H1 (cell line): ENCODE measurements around the gene RPTOR. TPM values are rescaled to one million over a fixed set of nuclear protein-coding genes. Genes with fewer than 3 reads are reported as not detected.

Experiments
- CTCF ChIA-PET: fragments of 300-600 bp; sonication (Branson Sonifier 250); formaldehyde crosslinking; loops from one replicate; lab custom pipeline; 2021; ENCODE audit not compliant: partially characterized antibody; lab: Charles Lee
- POLR2A ChIA-PET: fragments of 300-600 bp; sonication (Branson Sonifier 250); formaldehyde crosslinking; loops from one replicate; lab custom pipeline; 2021; ENCODE audit warnings: inconsistent platforms; ENCODE audit not compliant: partially characterized antibody; lab: Charles Lee
- DNase-seq, 2 experiments: peaks; one replicate each; pipeline versions ENCODE4 v3.0.0 to v3.0.0-alpha.2; 2010 to 2022; ENCODE audit warnings: low spot score in 2 of 2, low read depth in 1 of 2, mixed read lengths in 1 of 2
- FAIRE-seq: peaks from 2 replicates; lab custom pipeline; 2011; peaks lifted over from hg19 to GRCh38; lab: Jason Lieb, UNC
- H2AFZ ChIP-seq: 2 replicates; pipeline ENCODE4 v1.8.1; 2012; ENCODE audit warnings: low read length, inconsistent platforms
- H2AK5ac ChIP-seq: 2 replicates; pipeline ENCODE4 v1.6.1; 2013; ENCODE audit warnings: low read depth, low read length
- H2BK120ac ChIP-seq: replicated peaks from 2 replicates; pipeline ENCODE3; 2013; ENCODE audit warnings: low read depth, low read length, inconsistent platforms
- H2BK12ac ChIP-seq: 2 replicates; pipeline ENCODE4 v1.6.1; 2013; ENCODE audit warnings: low read depth, low read length
- H2BK15ac ChIP-seq: 2 replicates; pipeline ENCODE4 v1.6.1; 2013; ENCODE audit warnings: low read length
- H2BK20ac ChIP-seq: 2 replicates; pipeline ENCODE4 v1.6.1; 2013; ENCODE audit warnings: low read length
- H2BK5ac ChIP-seq: 2 replicates; pipeline ENCODE4 v1.6.1; 2013; ENCODE audit warnings: low read depth, low read length
- H3K14ac ChIP-seq: 2 replicates; pipeline ENCODE4 v1.6.1; 2013; ENCODE audit warnings: inconsistent platforms; ENCODE audit not compliant: insufficient read length
- H3K18ac ChIP-seq: 2 replicates; pipeline ENCODE4 v1.6.1; 2013; ENCODE audit warnings: low read length; ENCODE audit errors: extremely low read depth
- H3K23ac ChIP-seq: 2 replicates; pipeline ENCODE4 v1.6.1; 2013; ENCODE audit warnings: inconsistent platforms; ENCODE audit not compliant: insufficient read length
- H3K23me2 ChIP-seq: 2 replicates; pipeline ENCODE4 v1.6.1; 2013; ENCODE audit warnings: low read depth, low read length
- H3K27ac ChIP-seq: 2 replicates; pipeline ENCODE4 v1.6.1; 2011; ENCODE audit warnings: low read depth, low read length, inconsistent platforms
- H3K27me3 ChIP-seq, 4 experiments: replicated peaks in 1 of 4; 1 replicate in 1 of 4; 2 replicates in 3 of 4; pipeline versions ENCODE4 v1.6.1 to v1.8.1; 2011 to 2013; ENCODE audit warnings: low read length in 3 of 4, mild to moderate bottlenecking in 3 of 4, inconsistent platforms in 2 of 4, mixed read lengths in 2 of 4, moderate library complexity in 1 of 4; ENCODE audit not compliant: control insufficient read depth in 3 of 4, insufficient read depth in 3 of 4; ENCODE audit errors: extremely low read depth in 1 of 4
- H3K36me3 ChIP-seq, 4 experiments: 2 replicates each; pipeline versions ENCODE4 v1.6.1 to v1.8.1; 2011 to 2013; ENCODE audit warnings: mild to moderate bottlenecking in 4 of 4, low read length in 3 of 4, moderate library complexity in 2 of 4, control low read depth in 1 of 4, inconsistent platforms in 1 of 4; ENCODE audit not compliant: insufficient read depth in 4 of 4, control insufficient read depth in 2 of 4
- H3K4ac ChIP-seq: replicated peaks from 2 replicates; pipeline ENCODE3; 2013; ENCODE audit warnings: low read length, low read depth, mixed read lengths, inconsistent platforms; ENCODE audit not compliant: insufficient read length
- H3K4me1 ChIP-seq, 4 experiments: replicated peaks in 1 of 4; 1 replicate in 1 of 4; 2 replicates in 3 of 4; pipeline versions ENCODE4 v1.6.1 to v1.8.1; 2011 to 2013; ENCODE audit warnings: low read length in 3 of 4, inconsistent platforms in 2 of 4, mixed read lengths in 1 of 4; ENCODE audit not compliant: insufficient read depth in 4 of 4, control insufficient read depth in 3 of 4
- H3K4me2 ChIP-seq, 2 experiments: 2 replicates each; pipeline versions ENCODE4 v1.6.1 to v1.8.1; 2011 to 2013; ENCODE audit warnings: low read depth in 2 of 2, low read length in 2 of 2, control low read depth in 1 of 2, inconsistent platforms in 1 of 2, mild to moderate bottlenecking in 1 of 2; ENCODE audit not compliant: insufficient read depth in 1 of 2
- H3K4me3 ChIP-seq, 4 experiments: fragments of 200-600, 300-600 bp in 1 of 4; sonication (generic), shearing (Covaris generic), sonication (Bioruptor Twin) in 1 of 4; 2 replicates each; pipeline versions ENCODE4 v1.5.1 to v1.8.1; 2011 to 2016; ENCODE audit warnings: low read length in 4 of 4, low read depth in 3 of 4, control low read depth in 2 of 4, inconsistent platforms in 2 of 4, mild to moderate bottlenecking in 2 of 4, mixed read lengths in 1 of 4, moderate library complexity in 1 of 4; ENCODE audit not compliant: insufficient read depth in 2 of 4; ENCODE audit errors: extremely low read depth in 1 of 4
- H3K56ac ChIP-seq: replicated peaks from 2 replicates; pipeline ENCODE3; 2013; ENCODE audit warnings: low read depth, mild to moderate bottlenecking, mixed read lengths, low read length, inconsistent platforms; ENCODE audit not compliant: insufficient read length
- H3K79me1 ChIP-seq: 2 replicates; pipeline ENCODE4 v1.6.1; 2013; ENCODE audit warnings: low read depth, low read length, control low read depth
- H3K79me2 ChIP-seq, 2 experiments: 2 replicates each; pipeline versions ENCODE4 v1.6.1 to v1.8.1; 2012 to 2013; ENCODE audit warnings: low read length in 2 of 2, mild to moderate bottlenecking in 2 of 2, inconsistent platforms in 1 of 2; ENCODE audit not compliant: insufficient read depth in 2 of 2, control insufficient read depth in 1 of 2
- H3K9ac ChIP-seq, 4 experiments: replicated peaks in 1 of 4; 1 replicate in 1 of 4; 2 replicates in 3 of 4; pipeline versions ENCODE4 v1.6.1 to v1.8.1; 2011 to 2013; ENCODE audit warnings: low read depth in 3 of 4, low read length in 3 of 4, control low read depth in 2 of 4, mild to moderate bottlenecking in 2 of 4, moderate library complexity in 2 of 4, inconsistent platforms in 1 of 4; ENCODE audit errors: extremely low read depth in 1 of 4
- H3K9me3 ChIP-seq, 2 experiments: 2 replicates each; pipeline versions ENCODE4 v1.6.1 to v1.8.1; 2012 to 2013; ENCODE audit warnings: mild to moderate bottlenecking in 2 of 2, moderate library complexity in 2 of 2, control low read depth in 1 of 2, inconsistent platforms in 1 of 2, low read depth in 1 of 2, low read length in 1 of 2, mixed read lengths in 1 of 2; ENCODE audit not compliant: insufficient read depth in 2 of 2
- H4K20me1 ChIP-seq, 2 experiments: replicated peaks in 1 of 2; 2 replicates each; pipeline versions ENCODE3 to v1.8.1; 2011 to 2013; ENCODE audit warnings: inconsistent platforms in 2 of 2, low read length in 2 of 2, mild to moderate bottlenecking in 1 of 2; ENCODE audit not compliant: insufficient read depth in 2 of 2, control insufficient read depth in 1 of 2
- H4K5ac ChIP-seq: 2 replicates; pipeline ENCODE4 v1.6.1; 2013; ENCODE audit warnings: low read length, low read depth, mixed read lengths, inconsistent platforms; ENCODE audit not compliant: insufficient read length
- H4K8ac ChIP-seq: 2 replicates; pipeline ENCODE4 v1.8.0; 2013; ENCODE audit warnings: mild to moderate bottlenecking, moderate library complexity, low read length, inconsistent platforms; ENCODE audit not compliant: insufficient read depth; ENCODE audit errors: extremely low read depth
- H4K91ac ChIP-seq: replicated peaks from 2 replicates; pipeline ENCODE3; 2013; ENCODE audit warnings: low read length, mixed read lengths, inconsistent platforms; ENCODE audit not compliant: insufficient read length
- BACH1 ChIP-seq: IDR thresholded peaks from 2 replicates; pipeline ENCODE4 v1.6.1; 2012; ENCODE audit warnings: low read length, improper control_type of control experiment
- CBX5 ChIP-seq: fragments of 300-800, 300-1000 bp; sonication (generic); IDR thresholded peaks from 2 replicates; pipeline ENCODE4 v1.7.1; 2016; ENCODE audit warnings: antibody characterized with exemption, low read length, low read depth
- KDM1A ChIP-seq: fragments of 200-600, 300-600 bp; sonication (generic); IDR thresholded peaks from 2 replicates; pipeline ENCODE4 v1.7.1; 2016; ENCODE audit warnings: mild to moderate bottlenecking, low read length, borderline replicate concordance
- PHF8 ChIP-seq: fragments of 200-600 bp; sonication (generic); conservative IDR thresholded peaks from 2 replicates; pipeline ENCODE4 v1.7.1; 2012; ENCODE audit warnings: low read depth, mild to moderate bottlenecking, inconsistent platforms, low read length, moderate library complexity
- RBBP5 ChIP-seq: IDR thresholded peaks from 2 replicates; pipeline ENCODE4 v1.7.1; 2012; ENCODE audit warnings: low read depth, mild to moderate bottlenecking, inconsistent platforms, low read length, moderate library complexity, borderline replicate concordance
- SP1 ChIP-seq: IDR thresholded peaks from 2 replicates; pipeline ENCODE4 v1.6.1; 2011; ENCODE audit warnings: low read depth, low read length
- TAF7 ChIP-seq: optimal IDR thresholded peaks from 2 replicates; pipeline ENCODE3; 2011; ENCODE audit warnings: low read depth, mild to moderate bottlenecking, inconsistent platforms, low read length, moderate library complexity, borderline replicate concordance
- TCF12 ChIP-seq: IDR thresholded peaks from 2 replicates; pipeline ENCODE4 v1.6.1; 2011; ENCODE audit warnings: low read depth, mild to moderate bottlenecking, low read length
- USF2 ChIP-seq: IDR thresholded peaks from 2 replicates; pipeline ENCODE4 v1.6.1; 2011; ENCODE audit warnings: low read length, improper control_type of control experiment
- WGBS, 2 experiments: shearing (Covaris generic) in 1 of 2; methylation state at CpG; one replicate each; pipeline versions ENCODE4 v1.1.6 to v1.1.7; 2013 to 2015; ENCODE audit warnings: low lambda C conversion rate in 2 of 2, mixed read lengths in 2 of 2, inconsistent platforms in 1 of 2, low coverage in 1 of 2, missing lambda C conversion rate in 1 of 2; ENCODE audit not compliant: insufficient replicate concordance in 2 of 2, insufficient coverage in 1 of 2, insufficient read length in 1 of 2; ENCODE audit errors: extremely low coverage in 1 of 2, missing lambda C conversion rate in 1 of 2; 5-methylcytosine and 5-hydroxymethylcytosine counted together
- polyA plus RNA-seq, 7 experiments: library from polyadenylated mRNA; depleted of rRNA in 3 of 7; stranded (reverse) in 5 of 7; unstranded in 2 of 7; fragments of >200 nt in 5 of 7; fragments of 200-250 nt in 2 of 7; gene quantifications; 1 replicate in 5 of 7; 2 replicates in 1 of 7; 4 replicates in 1 of 7; pipeline versions ENCODE4 v1.2.1 to v1.2.3, GENCODE V29; 2011 to 2013; ENCODE audit warnings: missing spikeins in 2 of 7, mixed read lengths in 2 of 7
- total RNA-seq: library from RNA; stranded (reverse); fragmentation: NEBNext Ultra II Directional; extraction: Animal tissue kit (Norgen Biotek cat#: 25700); gene quantifications from 2 replicates; pipeline ENCODE4 v1.2.1, GENCODE V29; 2021

RPTOR gene
- total and polyA plus RNA-seq, 2 of the 8 experiments (the other 6 are each of a cell fraction or from before 2014, with no cell fraction given), result 6.9 to 28.7 TPM

- Histone ChIP-seq H2AK5ac (no peak overlapping the region), H2BK15ac (no peak overlapping the region), H3K9me3 (no peaks in the 10 kb centered on the region), H3K27me3 (peaks cover 0 to 3% (median 1%) of the 10 kb centered on the region in 4 experiments; a peak in 5 of 7 replicates), H4K91ac (no peak overlapping the region), H4K5ac (no peak overlapping the region), H3K4me3 (no peak overlapping the region), H3K27ac (no peak overlapping the region), H3K4ac (no peak overlapping the region), H3K36me3 (no peaks in the 10 kb centered on the region), H2BK5ac (no peak overlapping the region), H3K79me1 (no peaks in the 10 kb centered on the region), H4K8ac (no peak overlapping the region), H3K23ac (no peak overlapping the region), H2AFZ (no peak overlapping the region), H3K18ac (no peak overlapping the region), H2BK20ac (no peak overlapping the region), H2BK12ac (no peak overlapping the region), H3K14ac (no peak overlapping the region), H2BK120ac (no peak overlapping the region), H3K56ac (no peak overlapping the region), H3K4me2 (no peak overlapping the region), H3K9ac (no peak overlapping the region), H3K23me2 (peaks cover 22% of the 10 kb centered on the region; the same call in 1 of the 2 replicates), H4K20me1 (peaks cover 0 to 13% of the 10 kb centered on the region in 2 experiments), H3K79me2 (no peaks in the 10 kb centered on the region), H3K4me1 (peaks cover 0 to 2% (median 1%) of the 10 kb centered on the region in 4 experiments; a peak in 3 of 7 replicates)
- TF ChIP-seq TCF12, result no peak
- TF ChIP-seq CBX5, result no peak
- no peak for TF ChIP-seq BACH1
- no peak for TF ChIP-seq RBBP5
- no peak for TF ChIP-seq SP1
- TF ChIP-seq PHF8, result no peak
- TF ChIP-seq KDM1A, result no peak
- no peak for TF ChIP-seq USF2
- TF ChIP-seq TAF7, result no peak
- DNase-seq, result no peak
- CTCF ChIA-PET, result interaction anchor here (0.6 to 1.8 kb wide), 6 partner anchors 16 to 231 kb away, joined by 3 to 4 read pairs (median 3); no protein-coding TSS in a partner anchor
- POLR2A ChIA-PET, result interaction anchor here (1.1 to 1.5 kb wide), 2 partner anchors 11 to 37 kb away, joined by 3 read pairs; partner anchors contain the start of gene RPTOR
- 93% methylated on average over 3 of the region's 3 CpGs; no CpG with 5 or more reads in 1 of the 2 experiments for WGBS, 2 experiments
- FAIRE-seq, result no peak
These were observed 36.7 kb upstream of the RPTOR start for GRCh38 chr17:80507965-80508364.
